Effector CD4-positive, alpha-beta T cell (primary cell): Measurements from ENCODE around the gene CSNK1A1.
"Not testable (repeated sequence)": the region's sequence is repeated elsewhere in the genome, so short reads cannot be mapped to it uniquely, and the experiment has no call there.

Experiments
- DNase-seq: peaks from one replicate; pipeline ENCODE4 v3.0.0-alpha.2; 2020

The CSNK1A1 gene

DNA sequence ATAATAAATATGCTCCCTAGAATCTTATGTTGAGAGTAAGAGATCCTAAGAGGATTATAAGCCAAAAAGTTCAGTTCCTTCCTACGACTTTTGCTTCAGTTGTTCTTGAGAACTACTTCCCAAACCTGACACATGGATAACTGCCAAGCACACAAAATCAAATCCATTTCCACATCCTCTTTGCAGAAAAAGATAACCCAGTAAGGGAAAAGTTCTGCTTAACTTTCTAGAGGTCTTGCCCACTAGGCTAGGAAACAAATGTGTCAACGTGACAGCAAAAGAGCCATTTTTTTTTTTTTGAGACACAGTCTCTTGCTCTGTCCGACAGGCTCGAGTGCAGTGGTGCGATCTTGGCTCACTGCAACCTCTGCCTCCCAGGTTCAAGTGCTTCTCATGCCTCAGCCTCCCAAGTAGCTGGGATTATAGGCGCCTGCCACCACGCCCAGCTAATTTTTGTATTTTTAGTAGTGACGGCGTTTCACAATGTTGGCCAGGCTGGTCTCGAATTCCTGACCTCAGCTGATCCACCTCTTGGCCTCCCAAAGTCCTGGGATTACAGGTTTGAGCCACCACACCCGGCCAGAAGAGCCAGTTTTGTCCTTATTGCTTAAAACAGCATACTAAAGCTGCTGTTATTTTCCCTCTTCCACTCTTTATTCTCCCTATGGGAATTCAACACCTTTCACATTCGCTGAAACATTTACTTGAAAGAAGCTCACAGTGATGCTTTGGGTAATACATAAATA is 24.2 kb downstream of the CSNK1A1 start:
- DNase-seq: no peak

DNA sequence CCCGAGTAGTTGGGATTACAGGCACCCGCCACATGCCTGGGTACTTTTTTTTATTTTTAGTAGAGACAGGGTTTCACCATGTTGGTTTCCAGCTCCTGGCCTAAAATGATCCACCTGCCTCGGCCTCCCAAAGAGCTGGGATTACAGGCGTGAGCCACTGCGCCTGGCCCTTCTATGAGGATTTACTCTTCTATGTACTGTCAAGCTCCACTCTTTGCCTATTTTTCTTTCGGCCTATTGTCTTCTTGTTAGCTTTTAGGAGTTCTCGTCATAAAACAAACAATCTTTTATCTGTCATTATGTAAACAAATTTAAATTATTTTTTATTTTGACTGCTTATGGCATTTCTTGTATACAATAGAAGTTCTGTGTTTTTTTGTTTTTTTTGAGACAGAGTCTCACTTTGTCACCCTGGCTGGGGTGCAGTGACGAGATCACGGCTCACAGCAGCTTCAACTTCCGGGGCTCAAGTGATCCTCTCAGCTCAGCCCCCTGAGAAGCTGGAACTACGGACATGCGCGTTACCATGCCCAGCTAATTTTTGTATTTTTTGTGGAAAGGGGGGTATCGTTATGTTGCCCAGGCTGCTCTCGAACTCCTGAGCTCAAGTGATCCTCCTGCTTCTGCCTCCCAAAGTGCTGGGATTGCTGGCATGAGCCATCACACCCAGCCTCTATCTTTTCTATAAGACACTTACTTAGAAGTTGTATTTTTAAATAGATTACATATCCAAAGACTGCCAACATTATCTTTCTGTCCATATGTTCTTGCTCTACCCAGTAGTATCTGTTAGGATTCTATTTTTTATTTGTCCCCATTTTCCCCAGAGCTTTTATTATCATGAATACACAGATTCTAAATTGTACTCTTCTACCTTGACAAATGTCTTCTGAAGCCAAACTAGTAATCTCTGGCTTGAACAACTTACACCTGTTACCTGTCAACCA is 29.2 kb downstream of the CSNK1A1 start:
- DNase-seq: no peak

DNA sequence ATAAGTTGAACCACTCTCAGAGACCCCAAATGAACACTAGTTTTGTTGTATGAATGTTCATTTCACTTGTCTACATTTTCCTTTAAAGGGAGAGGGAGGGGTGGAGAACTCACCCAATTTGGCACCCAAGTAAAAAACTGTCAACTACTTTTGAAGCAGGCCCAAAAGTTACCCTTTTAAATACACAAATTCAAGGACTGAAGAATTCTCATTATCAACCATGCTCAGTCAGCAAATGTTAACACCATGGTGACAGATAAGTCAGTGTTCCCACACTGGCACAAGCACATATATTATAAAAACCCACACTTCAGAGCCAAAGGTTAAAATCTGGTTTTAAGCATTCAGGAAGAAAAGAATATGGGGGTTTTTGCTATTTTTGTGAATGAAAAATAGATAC is 31.6 kb downstream of the CSNK1A1 start:
- no peak for DNase-seq

DNA sequence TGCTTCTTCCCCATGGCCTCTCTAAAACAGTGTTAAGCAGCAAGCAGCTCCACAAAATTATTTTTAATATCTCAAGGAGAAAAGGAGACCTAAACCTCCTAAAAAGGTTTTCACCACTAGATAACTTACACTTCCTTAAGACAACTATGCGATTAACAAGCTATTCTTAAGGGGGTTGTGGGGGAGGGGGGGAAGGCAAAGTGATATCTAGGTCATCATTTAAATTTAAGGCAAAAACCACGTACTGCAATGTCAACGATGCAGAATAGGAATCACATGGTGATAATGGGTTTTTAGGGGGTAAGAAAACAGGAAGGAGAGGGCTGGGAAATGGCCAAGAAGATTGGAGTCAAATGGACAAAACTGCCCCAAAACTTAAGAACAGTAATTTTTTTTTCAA is 32.6 kb downstream of the CSNK1A1 start:
- no peak for DNase-seq

DNA sequence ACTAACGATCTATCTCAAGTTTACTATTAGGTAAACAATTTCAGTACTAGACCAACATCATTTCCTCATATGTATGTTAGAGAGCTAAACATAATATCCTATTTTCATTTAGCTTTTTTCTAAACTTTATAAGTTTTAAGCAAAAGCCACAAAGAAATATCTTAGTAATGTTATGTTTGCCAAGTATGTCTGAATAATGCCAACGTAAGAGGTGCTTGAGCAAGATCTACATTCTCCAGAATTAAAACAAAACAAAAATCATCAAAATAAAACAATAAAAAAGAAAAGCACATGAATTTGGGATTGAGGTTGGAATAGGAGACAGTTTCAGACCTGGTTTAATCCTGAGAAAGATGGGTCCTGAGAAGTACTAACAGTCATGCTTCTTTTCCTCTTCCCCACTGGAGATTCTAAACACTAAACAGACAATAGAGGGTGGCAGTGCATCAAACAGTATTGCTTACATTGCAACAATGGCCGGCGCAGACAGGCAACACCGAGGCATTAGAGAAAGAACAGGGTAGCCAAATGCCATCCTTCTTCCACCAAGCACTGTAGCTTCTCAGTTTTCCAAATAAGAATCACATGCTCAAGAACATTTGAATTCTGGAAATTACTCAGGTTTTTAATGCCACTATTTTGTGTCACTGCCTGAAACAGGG is 33.6 kb downstream of the CSNK1A1 start:
- DNase-seq: no peak

DNA sequence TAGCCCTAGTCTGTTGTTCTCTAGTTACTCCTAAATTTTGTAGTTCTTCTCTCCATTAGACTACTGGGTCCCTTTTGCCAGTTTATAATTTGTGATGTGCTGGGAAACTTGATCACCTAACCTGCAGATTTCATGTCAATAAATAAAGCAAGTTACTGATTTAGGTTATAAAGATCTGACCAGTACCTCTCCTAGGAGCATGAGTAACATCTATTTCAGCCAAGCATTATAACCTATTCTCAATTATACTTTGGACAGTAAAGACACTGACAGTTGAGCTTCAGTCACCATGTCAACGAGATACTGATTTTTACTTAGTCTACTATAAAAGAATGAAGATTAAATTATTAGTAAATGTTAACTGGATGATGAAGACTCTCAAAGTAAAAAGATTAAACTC is 36.7 kb downstream of the CSNK1A1 start:
- no peak for DNase-seq

DNA sequence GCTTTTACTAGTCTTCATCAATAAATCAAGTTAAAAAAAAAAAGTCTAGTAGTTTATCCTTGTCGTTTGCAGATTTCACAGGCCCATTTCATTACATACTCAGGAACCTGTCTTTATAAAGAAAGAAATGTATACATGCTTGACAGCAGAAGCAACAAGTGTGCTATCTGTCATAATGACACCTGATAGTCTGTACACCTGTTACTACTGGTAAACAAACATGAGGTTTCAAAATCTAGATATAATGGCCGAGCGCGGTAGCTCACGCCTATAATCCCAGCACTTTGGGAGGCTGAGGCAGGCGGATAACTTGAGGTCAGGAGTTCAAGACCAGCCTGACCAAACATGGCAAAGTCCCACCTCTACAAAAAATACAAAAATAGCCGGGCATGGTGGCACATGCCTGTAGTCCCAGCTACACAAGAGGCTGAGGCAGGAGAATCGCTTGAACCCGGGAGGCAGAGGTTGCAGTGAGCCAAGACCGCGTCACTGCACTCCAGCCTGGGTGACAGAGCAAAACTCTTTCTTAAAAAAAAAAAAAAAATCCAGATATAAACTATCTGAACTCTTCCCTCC is 37.8 kb downstream of the CSNK1A1 start:
- not testable (repeated sequence) for DNase-seq

DNA sequence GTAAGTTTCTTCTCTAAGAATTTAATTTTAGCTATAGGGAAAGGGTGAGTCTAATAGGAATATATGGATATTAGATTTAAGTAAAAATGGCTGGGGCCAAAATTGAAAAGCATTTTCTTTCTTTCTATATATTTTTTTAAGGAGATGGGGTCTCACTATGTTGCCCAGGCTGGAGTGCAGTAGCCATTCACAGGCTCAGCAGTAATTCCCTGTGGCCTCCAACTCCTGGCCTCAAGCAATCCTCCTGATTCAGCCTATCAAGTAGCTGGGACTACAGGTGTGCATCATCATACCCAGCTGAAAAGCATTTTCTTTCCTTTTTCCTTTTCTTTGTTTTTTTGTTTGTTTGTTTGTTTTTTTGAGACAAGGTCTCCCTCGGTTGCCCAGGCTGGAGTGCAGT is 41.1 kb downstream of the CSNK1A1 start:
- DNase-seq: no peak

DNA sequence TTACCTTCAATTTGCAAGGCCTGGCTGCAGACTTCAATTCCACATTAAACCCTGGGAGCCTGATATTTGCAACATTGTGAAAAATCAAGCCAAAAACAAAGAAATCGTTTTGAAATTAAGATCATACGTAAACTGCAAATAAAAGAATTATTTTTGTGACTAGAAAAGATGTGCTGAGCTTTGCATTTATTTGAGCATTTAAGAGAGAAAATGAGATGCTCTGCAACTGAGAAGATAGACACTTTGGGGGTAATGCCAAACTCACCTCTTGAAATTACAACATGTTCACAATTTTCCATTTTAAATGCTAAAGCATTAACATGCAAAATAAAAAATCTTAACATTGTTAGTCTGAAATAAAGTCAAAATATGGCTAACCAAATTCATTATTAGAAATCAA is 46.6 kb downstream of the CSNK1A1 start:
- DNase-seq: no peak

DNA sequence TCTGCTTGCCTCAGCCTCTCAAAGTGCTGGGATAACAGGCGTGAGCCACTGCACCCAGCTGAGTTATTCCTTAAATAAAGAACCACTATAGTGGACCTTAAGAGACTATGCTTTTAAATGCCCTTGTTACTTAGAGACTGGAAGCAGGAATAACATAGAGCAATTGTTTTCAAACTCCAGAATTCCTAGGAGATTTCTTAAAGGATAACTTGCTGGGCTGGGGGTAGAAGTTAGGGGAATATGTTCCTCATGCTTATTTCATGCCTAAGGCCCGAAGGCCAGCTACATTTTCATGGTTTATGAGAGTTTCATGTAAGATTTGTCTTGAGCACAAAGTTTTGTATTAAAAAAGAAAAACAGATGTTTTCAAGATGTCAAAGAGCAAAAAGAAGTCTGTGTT is 48.2 kb downstream of the CSNK1A1 start:
- DNase-seq: no peak

DNA sequence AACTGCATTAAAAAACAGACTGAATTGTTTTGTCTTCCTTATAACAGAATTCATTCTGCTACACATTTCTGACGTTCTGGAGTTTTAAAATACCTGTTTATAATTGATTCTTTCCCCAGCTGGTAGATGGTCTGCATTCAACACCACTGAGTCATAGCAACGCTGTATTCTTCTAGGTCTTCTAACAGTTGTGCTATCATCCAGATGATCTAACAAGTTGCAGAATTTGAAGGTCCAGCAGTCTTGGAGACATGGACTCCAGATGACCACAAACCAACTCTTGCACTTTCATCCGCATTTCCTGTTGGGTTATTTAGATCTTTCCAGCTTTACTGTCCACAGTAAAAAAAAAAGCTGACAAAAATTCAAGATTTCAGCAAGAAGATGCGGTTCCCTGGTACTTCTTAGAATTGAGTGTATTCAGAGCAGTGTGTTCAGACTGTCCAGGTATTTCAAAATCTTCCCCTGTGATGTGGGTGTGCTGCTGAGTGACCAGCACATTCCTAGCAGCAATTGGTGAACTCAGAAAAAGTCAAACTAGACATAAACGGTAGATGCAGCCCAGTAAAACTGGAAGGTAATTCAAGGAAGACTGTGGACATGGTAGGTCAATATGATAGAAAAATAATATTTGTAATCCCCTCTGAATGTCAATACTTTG is 50.2 kb downstream of the CSNK1A1 start:
- DNase-seq: no peak

DNA sequence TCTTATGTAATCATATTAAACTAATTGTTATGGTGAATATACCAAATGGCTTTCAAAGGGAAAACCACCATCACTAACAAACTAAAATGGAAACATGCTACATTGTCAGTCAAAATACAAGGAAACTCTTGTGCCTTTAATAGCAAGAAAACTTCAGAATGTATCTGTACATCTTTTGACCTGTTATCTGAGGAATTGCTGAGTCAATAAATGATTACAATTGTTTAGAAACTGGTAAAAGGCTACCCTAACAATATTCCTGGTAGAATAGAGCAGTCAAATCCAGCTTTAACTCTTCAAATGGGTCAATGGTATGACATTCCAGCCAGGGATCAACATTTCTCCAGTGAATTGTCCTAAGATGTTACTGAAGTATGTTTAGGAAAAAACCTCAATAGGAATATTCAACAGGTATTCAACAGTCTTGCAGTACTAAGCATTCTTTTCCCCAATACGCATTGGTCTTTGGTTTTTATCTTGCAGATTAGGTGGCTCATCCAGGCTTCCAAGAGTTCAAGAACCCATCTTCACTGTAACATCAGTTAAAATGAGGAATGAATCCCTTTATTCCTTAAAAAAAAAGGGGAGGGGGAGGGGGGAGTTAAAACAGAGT is 52.4 kb downstream of the CSNK1A1 start:
- DNase-seq: no peak

DNA sequence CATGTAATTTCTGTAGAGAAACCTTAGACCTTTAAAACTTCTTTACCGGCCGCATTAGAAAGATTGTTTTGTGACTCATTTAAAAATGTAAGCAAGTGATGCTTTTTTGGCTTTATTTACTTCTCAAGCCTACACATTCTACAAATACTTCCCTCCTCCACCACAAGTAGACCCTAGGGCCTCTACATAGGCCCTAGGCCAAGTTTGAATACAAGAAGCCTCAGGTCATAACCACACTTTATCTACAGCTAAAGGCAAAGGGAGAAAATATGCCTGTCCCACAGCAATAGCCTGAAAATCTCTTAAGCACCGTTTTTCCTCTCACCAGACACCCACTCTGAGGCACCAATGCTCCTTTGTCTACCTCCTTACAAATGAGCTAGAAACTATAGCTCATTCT is 53.9 kb downstream of the CSNK1A1 start:
- DNase-seq: no peak

DNA sequence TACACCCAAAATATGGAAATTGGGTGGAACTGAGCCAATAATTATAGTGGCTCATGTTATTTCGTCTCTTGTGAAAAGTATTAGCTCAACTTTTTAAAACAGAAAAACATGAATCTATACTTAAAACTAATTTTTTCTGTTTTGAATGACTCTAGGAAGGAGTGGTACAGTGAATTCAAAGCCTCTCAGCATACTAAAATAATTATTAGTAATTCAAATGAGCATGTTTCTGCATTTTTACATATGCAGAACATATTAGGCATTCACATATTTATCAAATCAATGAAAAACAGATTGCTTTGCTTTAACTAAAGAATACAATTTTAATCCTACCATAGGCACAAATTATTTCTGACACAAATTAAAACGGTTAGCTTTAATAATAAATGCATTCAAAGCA is 54.3 kb downstream of the CSNK1A1 start:
- DNase-seq: no peak

DNA sequence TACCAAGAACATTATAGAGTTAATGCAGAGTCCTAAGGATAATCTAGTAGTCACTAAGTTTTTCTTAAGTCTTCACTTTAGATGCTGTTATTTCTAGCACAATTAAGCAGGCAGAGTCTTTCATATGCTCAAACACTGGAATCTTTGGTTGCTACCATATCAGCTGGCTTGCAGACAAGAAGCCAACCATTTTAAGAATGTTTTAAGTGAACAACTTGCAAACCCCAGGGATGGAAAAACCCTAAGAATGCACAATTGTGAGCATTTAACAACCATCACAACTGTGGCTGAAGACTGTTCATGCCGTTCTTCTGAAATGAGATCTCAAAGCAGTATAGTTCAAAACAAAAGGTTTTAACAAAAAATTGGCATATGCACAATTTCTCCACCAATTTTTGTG is 55.1 kb downstream of the CSNK1A1 start:
- no peak for DNase-seq

DNA sequence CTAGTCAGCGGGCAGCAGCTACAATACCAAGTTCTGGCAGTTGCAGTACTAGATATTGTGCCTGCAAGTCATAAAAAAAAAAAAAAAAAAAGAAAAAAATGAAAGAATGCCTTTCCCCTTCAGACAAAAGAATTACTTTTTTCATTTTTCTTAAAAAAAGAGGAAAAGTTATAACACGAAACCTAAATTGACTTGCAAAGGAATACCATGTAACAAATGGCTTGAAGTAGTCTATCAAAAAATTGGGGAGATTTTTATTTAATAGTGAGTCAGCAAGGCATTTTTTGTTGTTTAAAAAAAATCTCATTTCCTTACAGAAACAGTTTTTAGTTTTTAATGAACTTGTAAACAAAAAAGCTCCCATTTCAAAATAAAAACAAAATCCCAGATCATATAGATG is 55.6 kb downstream of the CSNK1A1 start:
- no peak for DNase-seq

DNA sequence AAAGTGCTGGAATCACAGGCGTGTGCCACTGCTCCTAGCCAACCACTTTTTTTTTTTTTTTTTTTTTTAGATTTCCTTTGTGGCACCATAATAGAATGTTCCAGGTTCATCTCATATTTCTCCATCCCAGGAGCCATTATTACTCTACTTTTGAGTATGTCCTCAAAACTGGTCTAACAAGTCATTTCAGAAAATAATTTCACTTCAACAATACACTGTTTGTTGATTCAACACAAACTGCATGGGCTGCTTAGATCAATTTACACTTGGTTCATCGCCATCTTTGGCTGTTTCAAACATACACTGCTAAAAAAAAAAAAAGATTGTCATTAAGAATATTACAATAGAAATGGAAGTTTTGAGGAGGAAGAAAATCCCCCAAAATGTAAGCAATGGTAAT is 57.9 kb downstream of the CSNK1A1 start:
- no peak for DNase-seq

DNA sequence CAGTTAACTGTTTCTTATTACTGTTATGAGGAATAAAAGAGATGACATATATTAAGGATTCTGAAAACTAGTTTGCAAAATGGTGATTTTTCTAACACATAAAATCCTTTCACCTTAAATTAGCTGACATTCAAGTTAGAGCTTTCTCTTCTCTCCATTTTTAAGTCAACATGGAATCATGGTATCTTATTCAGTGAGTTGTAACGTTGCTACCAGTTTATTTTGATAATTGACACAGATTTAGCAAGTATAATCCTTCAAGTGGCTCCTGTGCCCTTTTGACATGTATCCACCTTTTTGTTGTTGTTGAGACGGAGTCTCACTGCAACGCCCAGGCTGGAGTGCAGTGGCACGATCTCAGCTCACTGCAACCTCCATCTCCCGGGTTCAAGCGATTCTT is 58.5 kb downstream of the CSNK1A1 start:
- no peak for DNase-seq

DNA sequence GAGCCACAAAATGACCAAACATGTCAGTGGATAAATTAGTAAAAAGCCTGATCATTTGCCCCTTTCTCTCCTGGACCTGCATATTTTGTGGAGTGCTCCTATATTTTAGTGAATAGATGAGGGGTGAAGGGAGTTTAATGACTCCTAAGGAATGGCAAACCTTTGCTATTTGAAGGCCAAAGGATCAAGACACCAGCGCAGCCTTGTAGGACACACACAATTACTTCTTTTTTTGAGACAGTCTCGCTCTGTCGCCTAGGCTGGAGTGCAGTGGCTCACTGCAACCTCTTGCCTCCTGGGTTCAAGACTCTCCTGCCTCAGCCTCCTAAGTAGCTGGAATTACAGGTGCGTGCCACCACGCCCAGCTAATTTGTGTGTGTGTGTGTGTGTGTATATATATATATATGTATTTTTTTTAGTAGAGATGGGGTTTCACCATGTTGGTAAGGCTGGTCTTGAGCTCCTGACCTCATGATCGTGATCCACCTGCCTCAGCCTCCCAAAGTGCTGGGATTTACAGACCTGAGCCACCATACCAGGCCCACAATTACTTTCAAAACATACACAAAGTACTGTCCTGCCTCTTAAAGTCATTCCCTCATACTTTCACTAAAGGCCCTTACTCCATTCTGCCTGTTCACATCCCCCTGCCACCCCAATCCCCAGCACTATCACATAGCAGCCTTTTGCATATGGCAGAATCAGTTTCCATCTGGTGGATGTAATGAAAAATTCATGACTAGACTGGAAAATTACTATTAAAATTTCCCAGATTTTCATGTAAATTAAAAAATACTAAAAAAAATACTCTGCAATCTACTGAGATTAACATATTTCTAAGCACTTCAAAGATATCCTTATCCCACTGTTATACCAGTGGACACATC is 60.4 kb downstream of the CSNK1A1 start:
- no peak for DNase-seq

DNA sequence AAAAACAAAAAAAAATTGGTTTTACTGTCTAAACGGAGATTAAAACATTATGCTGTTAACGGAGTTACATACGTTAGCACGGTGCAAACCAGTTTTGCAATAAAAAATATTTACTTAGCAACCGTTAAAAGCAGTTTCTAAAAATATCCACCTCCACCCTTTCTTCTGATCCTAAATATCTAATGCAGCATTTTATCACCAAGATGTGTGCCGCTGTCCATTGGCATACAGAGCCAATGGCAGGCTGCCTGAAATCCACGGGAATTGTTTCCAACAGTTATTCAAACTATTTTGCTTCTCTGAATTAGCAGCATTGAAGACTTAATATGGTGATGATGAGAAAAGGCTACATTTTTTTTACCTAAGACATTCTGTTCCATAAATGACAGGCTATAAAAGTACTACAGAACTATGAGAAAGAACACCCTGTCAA is 61.6 kb downstream of the CSNK1A1 start:
- DNase-seq: no peak

DNA sequence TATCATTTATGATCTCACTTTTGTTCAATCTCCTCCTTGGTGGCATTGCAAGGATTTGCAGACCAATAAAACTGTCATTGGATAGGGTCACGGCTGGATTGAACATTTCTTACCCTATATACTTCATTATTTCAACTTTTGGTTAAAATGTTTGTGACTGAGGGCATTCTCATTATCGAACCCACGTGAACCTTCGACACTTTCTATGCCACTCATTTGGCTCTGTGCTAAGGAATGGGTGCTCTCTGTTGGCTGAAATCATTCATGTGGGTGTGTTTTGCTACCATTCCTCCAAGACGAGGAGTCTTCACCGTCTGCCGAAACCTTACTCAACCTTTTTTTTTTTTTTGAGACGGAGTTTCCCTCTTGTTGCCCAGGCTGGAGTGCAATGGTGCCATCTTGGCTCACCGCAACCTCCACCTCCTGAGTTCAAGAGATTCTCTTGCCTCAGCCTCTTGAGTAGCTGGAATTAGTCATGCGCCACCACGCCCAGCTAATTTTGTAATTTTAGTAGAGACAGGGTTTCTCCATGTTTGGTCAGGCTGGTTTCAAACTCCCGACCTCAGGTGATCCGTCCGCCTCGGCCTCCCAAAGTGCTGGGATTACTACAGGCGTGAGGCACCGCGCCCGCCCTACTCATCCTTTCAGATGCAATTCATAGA is 62.5 kb downstream of the CSNK1A1 start:
- DNase-seq: no peak
